GM23338 (cell line): Measurements from ENCODE around the gene TSSC4. TPM values are rescaled to one million over a fixed set of nuclear protein-coding genes. Genes with fewer than 3 reads are reported as not detected.

Experiments used
- ATAC-seq: fragments of 200-7000 bp; cut with Tn5 transposase; 3 replicates; pipeline ENCODE4 v1.9.1; 2020
- DNase-seq: peaks from one replicate; pipeline ENCODE4 v3.0.0-alpha.2; 2015; ENCODE audit warnings: low spot score
- H2AFZ ChIP-seq: fragments of 200-600 bp; sonication (generic); 2 replicates; pipeline ENCODE4 v1.8.0; 2016; ENCODE audit warnings: antibody characterized with exemption, mild to moderate bottlenecking, moderate library complexity
- H3F3A ChIP-seq: fragments of 200-600 bp; sonication (generic); replicated peaks from 2 replicates; pipeline ENCODE4 v1.8.0; 2017; ENCODE audit warnings: antibody characterized with exemption, mixed run types, low read depth
- H3K27ac ChIP-seq: fragments of 200-600 bp; sonication (generic); 2 replicates; pipeline ENCODE4 v1.6.1; 2016; ENCODE audit warnings: low read depth
- H3K27me3 ChIP-seq: fragments of 200-600 bp; sonication (generic); 2 replicates; pipeline ENCODE4 v1.8.0; 2016; ENCODE audit warnings: mild to moderate bottlenecking, mixed run types, moderate library complexity; ENCODE audit not compliant: insufficient read depth
- H3K36me3 ChIP-seq: fragments of 200-600 bp; sonication (generic); 2 replicates; pipeline ENCODE4 v1.8.0; 2016; ENCODE audit warnings: mild to moderate bottlenecking; ENCODE audit not compliant: insufficient read depth
- H3K4me1 ChIP-seq: fragments of 200-600 bp; sonication (generic); 2 replicates; pipeline ENCODE4 v1.8.0; 2016; ENCODE audit warnings: mild to moderate bottlenecking, moderate library complexity; ENCODE audit not compliant: insufficient read depth
- H3K4me2 ChIP-seq: fragments of 200-600 bp; sonication (generic); 2 replicates; pipeline ENCODE4 v1.7.1; 2017; ENCODE audit warnings: mixed run types
- H3K4me3 ChIP-seq: fragments of 200-600 bp; sonication (generic); 2 replicates; pipeline ENCODE4 v1.6.1; 2016; ENCODE audit warnings: mixed run types
- H3K79me2 ChIP-seq: fragments of 200-600 bp; sonication (generic); replicated peaks from 2 replicates; pipeline ENCODE4 v1.8.0; 2017; ENCODE audit warnings: mild to moderate bottlenecking; ENCODE audit not compliant: insufficient read depth
- H3K9me2 ChIP-seq: fragments of 200-600 bp; sonication (generic); 2 replicates; pipeline ENCODE4 v1.8.0; 2017; ENCODE audit not compliant: insufficient read depth
- H4K20me1 ChIP-seq: fragments of 200-600 bp; sonication (generic); replicated peaks from 2 replicates; pipeline ENCODE4 v1.8.0; 2017; ENCODE audit warnings: mild to moderate bottlenecking; ENCODE audit not compliant: insufficient read depth
- H3K27ac Mint-ChIP-seq: 2 replicates; pipeline ENCODE4 v1.8.0; 2020; ENCODE audit warnings: inconsistent platforms, mild to moderate bottlenecking, moderate library complexity, mixed read lengths
- H3K27me3 Mint-ChIP-seq: 3 replicates; pipeline ENCODE4 v1.8.0; 2022; ENCODE audit warnings: low read depth, mild to moderate bottlenecking, moderate library complexity, mixed read lengths, inconsistent platforms; ENCODE audit not compliant: insufficient read depth, poor library complexity
- H3K36me3 Mint-ChIP-seq: 3 replicates; pipeline ENCODE4 v1.8.0; 2021; ENCODE audit warnings: low read depth, mild to moderate bottlenecking, inconsistent platforms, moderate library complexity, mixed read lengths
- H3K4me1 Mint-ChIP-seq: 3 replicates; pipeline ENCODE4 v1.8.0; 2020; ENCODE audit warnings: mild to moderate bottlenecking, inconsistent platforms, mixed read lengths
- H3K4me3 Mint-ChIP-seq: 3 replicates; pipeline ENCODE4 v1.8.0; 2021; ENCODE audit warnings: moderate library complexity, mild to moderate bottlenecking, inconsistent platforms, mixed read lengths
- H3K9me3 Mint-ChIP-seq: 3 replicates; pipeline ENCODE4 v1.8.0; 2020; ENCODE audit warnings: moderate library complexity, mild to moderate bottlenecking, inconsistent platforms, mixed read lengths
- CREB1 ChIP-seq: fragments of 250-450 bp; sonication (Bioruptor Pico); IDR thresholded peaks from 2 replicates; pipeline ENCODE4 v1.5.0; 2020; ENCODE audit warnings: low read depth, mild to moderate bottlenecking, moderate library complexity
- CTCF ChIP-seq, 2 experiments: fragments of 200-600 bp in 1 of 2; sonication (generic) in 1 of 2; conservative IDR thresholded peaks; 2 replicates each; pipeline versions ENCODE4 v1.5.1 to v1.6.1; 2016 to 2017; ENCODE audit warnings: antibody characterized with exemption in 2 of 2, low read depth in 2 of 2, mild to moderate bottlenecking in 2 of 2, moderate library complexity in 1 of 2
- EZH2 ChIP-seq: fragments of 200-600 bp; sonication (generic); IDR thresholded peaks from one replicate; pipeline ENCODE4 v1.8.0; 2017; ENCODE audit warnings: antibody characterized with exemption, mild to moderate bottlenecking, low read depth; ENCODE audit not compliant: unreplicated experiment
- JUNB ChIP-seq: IDR thresholded peaks from one replicate; pipeline ENCODE4 v1.6.1; 2016; ENCODE audit warnings: antibody characterized with exemption; ENCODE audit not compliant: unreplicated experiment
- NANOG ChIP-seq: IDR thresholded peaks from 2 replicates; pipeline ENCODE4 v1.6.1; 2016; ENCODE audit warnings: antibody characterized with exemption, borderline replicate concordance
- ZNF114 ChIP-seq: fragments of 250-450 bp; sonication (Bioruptor Pico); IDR thresholded peaks from 2 replicates; pipeline ENCODE4 v1.5.0; 2020; ENCODE audit warnings: mild to moderate bottlenecking, moderate library complexity
- polyA plus RNA-seq: library from polyadenylated mRNA; unstranded; fragments of >200 nt; fragmentation: Nextera tagmentation; extraction: Ambion mirVana; gene quantifications from 2 replicates; pipeline ENCODE4 v1.2.1, GENCODE V29; 2016
- total RNA-seq: library from RNA; depleted of rRNA; stranded (reverse); fragments of >200 nt; shearing (Covaris generic); gene quantifications from 2 replicates; pipeline ENCODE4 v1.2.3, GENCODE V29; 2014
- TF ChIP-seq, protein P1 (sequence below): IDR thresholded peaks from one replicate; pipeline ENCODE4 v1.6.1; 2018; ENCODE audit warnings: antibody characterized with exemption; ENCODE audit not compliant: unreplicated experiment

The TSSC4 gene
- total and polyA plus RNA-seq, 2 experiments from 2014 or later: 27.5 to 44.3 TPM

DNA sequence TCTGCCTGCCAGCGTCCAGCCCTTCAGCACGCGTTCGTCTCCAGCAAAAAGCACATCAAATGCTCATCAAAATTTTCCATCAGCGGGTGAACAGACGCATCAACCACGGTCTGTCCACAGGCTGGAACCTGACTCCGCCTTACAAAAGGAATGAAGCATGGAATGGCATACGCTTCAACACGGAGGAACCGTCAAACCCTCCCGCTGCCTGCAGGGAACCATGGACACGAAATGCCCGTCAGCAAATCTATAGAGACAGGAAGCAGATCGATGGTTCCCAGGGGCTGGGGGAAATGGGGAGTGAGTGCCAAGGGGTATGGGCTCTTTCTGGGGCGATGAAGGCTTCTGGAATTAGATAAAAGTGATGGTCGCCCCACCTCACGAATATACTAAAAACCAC is 16.2 kb downstream of the TSSC4 start (continued):
- TF ChIP-seq EZH2 (no peak), CREB1 (CRISPR knock-in tag) (no peak), CTCF (conservative IDR thresholded peaks at IDR 0.05; ENCODE audit: low read depth in 2 of 2) (no peak), NANOG (no peak)
- TF ChIP-seq, protein P1, sequence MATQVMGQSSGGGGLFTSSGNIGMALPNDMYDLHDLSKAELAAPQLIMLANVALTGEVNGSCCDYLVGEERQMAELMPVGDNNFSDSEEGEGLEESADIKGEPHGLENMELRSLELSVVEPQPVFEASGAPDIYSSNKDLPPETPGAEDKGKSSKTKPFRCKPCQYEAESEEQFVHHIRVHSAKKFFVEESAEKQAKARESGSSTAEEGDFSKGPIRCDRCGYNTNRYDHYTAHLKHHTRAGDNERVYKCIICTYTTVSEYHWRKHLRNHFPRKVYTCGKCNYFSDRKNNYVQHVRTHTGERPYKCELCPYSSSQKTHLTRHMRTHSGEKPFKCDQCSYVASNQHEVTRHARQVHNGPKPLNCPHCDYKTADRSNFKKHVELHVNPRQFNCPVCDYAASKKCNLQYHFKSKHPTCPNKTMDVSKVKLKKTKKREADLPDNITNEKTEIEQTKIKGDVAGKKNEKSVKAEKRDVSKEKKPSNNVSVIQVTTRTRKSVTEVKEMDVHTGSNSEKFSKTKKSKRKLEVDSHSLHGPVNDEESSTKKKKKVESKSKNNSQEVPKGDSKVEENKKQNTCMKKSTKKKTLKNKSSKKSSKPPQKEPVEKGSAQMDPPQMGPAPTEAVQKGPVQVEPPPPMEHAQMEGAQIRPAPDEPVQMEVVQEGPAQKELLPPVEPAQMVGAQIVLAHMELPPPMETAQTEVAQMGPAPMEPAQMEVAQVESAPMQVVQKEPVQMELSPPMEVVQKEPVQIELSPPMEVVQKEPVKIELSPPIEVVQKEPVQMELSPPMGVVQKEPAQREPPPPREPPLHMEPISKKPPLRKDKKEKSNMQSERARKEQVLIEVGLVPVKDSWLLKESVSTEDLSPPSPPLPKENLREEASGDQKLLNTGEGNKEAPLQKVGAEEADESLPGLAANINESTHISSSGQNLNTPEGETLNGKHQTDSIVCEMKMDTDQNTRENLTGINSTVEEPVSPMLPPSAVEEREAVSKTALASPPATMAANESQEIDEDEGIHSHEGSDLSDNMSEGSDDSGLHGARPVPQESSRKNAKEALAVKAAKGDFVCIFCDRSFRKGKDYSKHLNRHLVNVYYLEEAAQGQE: no peak

DNA sequence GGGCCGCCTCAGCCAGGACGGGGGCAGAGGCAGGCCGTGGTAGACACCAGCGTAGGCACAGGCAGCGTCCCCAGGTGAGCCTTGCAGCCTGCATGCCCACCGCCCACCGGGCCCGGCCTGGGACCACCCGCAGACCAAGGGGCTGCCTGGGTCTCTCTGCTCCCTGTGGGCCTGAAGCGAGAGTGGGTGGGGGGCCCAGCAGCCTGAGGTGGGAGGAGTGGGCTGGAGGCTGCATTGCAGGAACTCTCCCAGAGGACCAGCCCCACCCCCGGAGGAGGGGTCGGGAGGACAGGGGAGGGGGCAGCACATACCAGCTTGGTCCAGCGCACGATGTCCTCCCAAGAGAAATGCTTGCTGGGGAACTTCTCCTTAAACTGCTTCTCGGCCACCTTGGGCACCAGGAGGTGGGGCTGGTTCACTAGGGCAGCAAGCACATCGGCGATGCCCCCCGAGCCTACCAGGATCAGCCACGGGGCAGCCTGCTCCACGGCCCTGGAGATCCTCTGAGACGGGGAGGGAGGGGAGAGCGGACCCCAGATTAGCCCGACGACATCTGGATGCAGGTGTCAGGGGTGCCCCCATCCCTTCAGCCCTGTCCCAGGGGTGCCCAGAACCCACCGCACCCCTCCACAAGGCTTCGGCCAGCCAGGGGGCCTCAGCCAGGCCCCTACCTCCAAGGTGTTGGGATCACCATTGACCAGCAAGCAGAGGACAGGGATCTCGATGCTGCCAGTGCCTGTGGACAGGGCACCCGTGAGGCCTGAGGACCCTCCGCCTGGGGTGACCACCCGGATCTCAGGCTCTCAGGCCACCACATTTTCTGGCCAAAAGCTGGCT is 17.5 kb downstream of the TSSC4 start:
- Mint-ChIP-seq H3K36me3 (no peaks in the 10 kb centered on the region), H3K27ac (no peak overlapping the region)

More for the DNA sequence above, 17.5 kb downstream of the TSSC4 start:
- H3K27ac ChIP-seq: no peak overlapping the region
- H3K4me1 ChIP-seq: no peaks in the 10 kb centered on the region; the same call in 1 of the 2 replicates
- H3F3A ChIP-seq: no peaks in the 10 kb centered on the region
- no peaks in the 10 kb centered on the region for H4K20me1 ChIP-seq
- H3K9me2 ChIP-seq: no peaks in the 10 kb centered on the region
- DNase-seq: no peak
- no peaks in the 10 kb centered on the region for H3K36me3 ChIP-seq
- TF ChIP-seq ZNF114 (CRISPR knock-in tag): no peak
- TF ChIP-seq JUNB: no peak
- TF ChIP-seq EZH2: no peak
- H3K27me3 ChIP-seq: no peaks in the 10 kb centered on the region
- H3K4me3 ChIP-seq: no peak overlapping the region
- no peak overlapping the region for H3K4me3 Mint-ChIP-seq
- no peaks in the 10 kb centered on the region for H3K9me3 Mint-ChIP-seq
- no peaks in the 10 kb centered on the region for H3K79me2 ChIP-seq
- H3K27me3 Mint-ChIP-seq: peaks cover 4% of the 10 kb centered on the region
- H3K4me2 ChIP-seq: no peak overlapping the region
- ATAC-seq: no peak
- 0 out of 3 replicates have a peak, but pooled peaks cover 2% of the 10 kb centered on the region for H3K4me1 Mint-ChIP-seq
- H2AFZ ChIP-seq: no peak overlapping the region
